CD4-positive, alpha-beta T cell (primary cell): Measurements from ENCODE around the gene TTC27. TPM values are rescaled to one million over a fixed set of nuclear protein-coding genes. Genes with fewer than 3 reads are reported as not detected.

Source experiments
- ATAC-seq: fragments of 200-7000 bp; cut with Tn5 transposase; one replicate; pipeline ENCODE4 v1.10.0; 2022; ENCODE audit warnings: mild to moderate bottlenecking; ENCODE audit not compliant: poor library complexity
- CTCF ChIA-PET: fragments of 350-600 bp; sonication (Branson Sonifier 250); formaldehyde crosslinking; loops from one replicate; lab custom pipeline; 2021; ENCODE audit warnings: antibody characterized with exemption, inconsistent platforms; lab: Charles Lee
- POLR2A ChIA-PET: fragments of 350-600 bp; sonication (Branson Sonifier 250); formaldehyde crosslinking; loops from one replicate; lab custom pipeline; 2021; ENCODE audit warnings: antibody characterized with exemption, inconsistent platforms; lab: Charles Lee
- DNase-seq, 14 experiments: peaks; one replicate each; pipeline ENCODE4 v3.0.0-alpha.2; 2013 to 2020; ENCODE audit warnings: mixed read lengths in 2 of 14
- H3K27ac ChIP-seq, 2 donors: one replicate each; pipeline versions ENCODE4 v1.5.1 to v1.7.0; 2013; ENCODE audit warnings: low read length in 2 of 2, low read depth in 1 of 2, mild to moderate bottlenecking in 1 of 2
- H3K27me3 ChIP-seq, 2 experiments: 1 replicate in 1 of 2; 2 replicates in 1 of 2; pipeline versions ENCODE4 v1.6.1 to v1.7.0; 2013; ENCODE audit warnings: low read length in 2 of 2, control low read depth in 1 of 2, mild to moderate bottlenecking in 1 of 2, moderate library complexity in 1 of 2; ENCODE audit not compliant: insufficient read depth in 2 of 2, control insufficient read depth in 1 of 2
- H3K36me3 ChIP-seq: one replicate; pipeline ENCODE4 v1.6.1; 2013; ENCODE audit warnings: low read length, control low read depth; ENCODE audit not compliant: insufficient read depth
- H3K4me1 ChIP-seq: one replicate; pipeline ENCODE4 v1.6.1; 2013; ENCODE audit warnings: low read length, control low read depth; ENCODE audit not compliant: insufficient read depth
- H3K4me3 ChIP-seq: one replicate; pipeline ENCODE4 v1.5.1; 2013; ENCODE audit warnings: mild to moderate bottlenecking, low read length, moderate library complexity
- H3K9me3 ChIP-seq, 2 experiments: 1 replicate in 1 of 2; 2 replicates in 1 of 2; pipeline versions ENCODE4 v1.6.1 to v1.7.0; 2013; ENCODE audit warnings: low read length in 2 of 2, mild to moderate bottlenecking in 2 of 2, control low read depth in 1 of 2, moderate library complexity in 1 of 2; ENCODE audit not compliant: control insufficient read depth in 1 of 2, insufficient read depth in 1 of 2
- H3K27ac Mint-ChIP-seq: one replicate; pipeline ENCODE4 v1.8.0; 2020; ENCODE audit warnings: mixed read lengths
- H3K27me3 Mint-ChIP-seq: one replicate; pipeline ENCODE4 v1.8.0; 2021; ENCODE audit warnings: mixed read lengths
- H3K36me3 Mint-ChIP-seq: one replicate; pipeline ENCODE4 v1.8.0; 2021; ENCODE audit warnings: low read depth, mixed read lengths
- H3K4me1 Mint-ChIP-seq: one replicate; pipeline ENCODE4 v1.8.0; 2021; ENCODE audit warnings: low read depth, mixed read lengths
- H3K4me3 Mint-ChIP-seq: one replicate; pipeline ENCODE4 v1.8.0; 2020; ENCODE audit warnings: mild to moderate bottlenecking, mixed read lengths
- H3K9me3 Mint-ChIP-seq: one replicate; pipeline ENCODE4 v1.8.0; 2020; ENCODE audit warnings: mixed read lengths
- intact Hi-C, 2 experiments: fragments of 100-400 bp; cut with DNase I in 1 of 2; cut with micrococcal nuclease in 1 of 2; formaldehyde crosslinking; loops; one replicate each; pipeline versions ENCODE4 v1.15.1 to v1.9.0; 2023 to 2025; cut with DNase I, micrococcal nuclease
- total RNA-seq, 174 experiments: library from RNA in 2 of 174; stranded (reverse) in 2 of 174; gene quantifications; one replicate each; pipeline ENCODE4 v1.2.3 and lab custom pipeline; 2021 to 2026
- TF ChIP-seq, protein P1 (sequence below): fragments of 200-600 bp; IDR thresholded peaks from one replicate; pipeline ENCODE4 v1.8.0; 2022; ENCODE audit warnings: antibody characterized with exemption, mild to moderate bottlenecking

TTC27 gene
- total RNA-seq, 2 experiments from 2014 or later, result 11.6 to 17.6 TPM

- H3K27me3 Mint-ChIP-seq, result no peaks in the 10 kb centered on the region
- no peaks in the 10 kb centered on the region for H3K9me3 ChIP-seq
- H3K27me3 ChIP-seq, result no peaks in the 10 kb centered on the region
- no peak overlapping the region for H3K4me3 ChIP-seq
- peaks cover 56% of the 10 kb centered on the region for H3K36me3 ChIP-seq
- no peak for DNase-seq
- ChIA-PET CTCF (interaction anchor here (0.5 kb wide), 1 partner anchor 187 kb away, joined by 3 read pairs; no protein-coding TSS in a partner anchor), POLR2A (no interaction called here)
- H3K9me3 Mint-ChIP-seq, result no peaks in the 10 kb centered on the region
- peaks cover 75% of the 10 kb centered on the region for H3K36me3 Mint-ChIP-seq
- TF ChIP-seq, protein P1, sequence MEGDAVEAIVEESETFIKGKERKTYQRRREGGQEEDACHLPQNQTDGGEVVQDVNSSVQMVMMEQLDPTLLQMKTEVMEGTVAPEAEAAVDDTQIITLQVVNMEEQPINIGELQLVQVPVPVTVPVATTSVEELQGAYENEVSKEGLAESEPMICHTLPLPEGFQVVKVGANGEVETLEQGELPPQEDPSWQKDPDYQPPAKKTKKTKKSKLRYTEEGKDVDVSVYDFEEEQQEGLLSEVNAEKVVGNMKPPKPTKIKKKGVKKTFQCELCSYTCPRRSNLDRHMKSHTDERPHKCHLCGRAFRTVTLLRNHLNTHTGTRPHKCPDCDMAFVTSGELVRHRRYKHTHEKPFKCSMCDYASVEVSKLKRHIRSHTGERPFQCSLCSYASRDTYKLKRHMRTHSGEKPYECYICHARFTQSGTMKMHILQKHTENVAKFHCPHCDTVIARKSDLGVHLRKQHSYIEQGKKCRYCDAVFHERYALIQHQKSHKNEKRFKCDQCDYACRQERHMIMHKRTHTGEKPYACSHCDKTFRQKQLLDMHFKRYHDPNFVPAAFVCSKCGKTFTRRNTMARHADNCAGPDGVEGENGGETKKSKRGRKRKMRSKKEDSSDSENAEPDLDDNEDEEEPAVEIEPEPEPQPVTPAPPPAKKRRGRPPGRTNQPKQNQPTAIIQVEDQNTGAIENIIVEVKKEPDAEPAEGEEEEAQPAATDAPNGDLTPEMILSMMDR, result no peak
- ATAC-seq, result no peak
- H3K4me1 ChIP-seq, result no peaks in the 10 kb centered on the region
- no peaks in the 10 kb centered on the region for H3K4me1 Mint-ChIP-seq
- peak overlapping the region; percentile 49 for H3K27ac Mint-ChIP-seq
- intact Hi-C loops, result no loop called here
- H3K4me3 Mint-ChIP-seq, result no peak overlapping the region
- no peak overlapping the region for H3K27ac ChIP-seq
Measured at GRCh38 chr2:32617599-32618189, 10.2 kb upstream of the TTC27 start.

GRCh38 chr2:32622570-32623310, 5.1 kb upstream of the TTC27 start:
- peak overlapping the region; percentile 42 for H3K27ac Mint-ChIP-seq
- Histone ChIP-seq H3K4me1 (peaks cover 7% of the 10 kb centered on the region), H3K27me3 (no peaks in the 10 kb centered on the region), H3K4me3 (no peak overlapping the region), H3K9me3 (no peaks in the 10 kb centered on the region), H3K36me3 (peaks cover 22% of the 10 kb centered on the region), H3K27ac (no peak overlapping the region)
- H3K27me3 Mint-ChIP-seq, result no peaks in the 10 kb centered on the region
- peaks cover 8% of the 10 kb centered on the region for H3K4me1 Mint-ChIP-seq
- H3K4me3 Mint-ChIP-seq, result no peak overlapping the region
- H3K36me3 Mint-ChIP-seq, result peaks cover 35% of the 10 kb centered on the region
- intact Hi-C loops, result no loop called here
- TF ChIP-seq, protein P1, result no peak
- ChIA-PET POLR2A (no interaction called here), CTCF (interaction anchor here (0.7 kb wide), 1 partner anchor 160 kb away, joined by 3 read pairs; no protein-coding TSS in a partner anchor)
- ATAC-seq, result no peak
- H3K9me3 Mint-ChIP-seq, result no peaks in the 10 kb centered on the region
- DNase-seq, result no peak

DNA sequence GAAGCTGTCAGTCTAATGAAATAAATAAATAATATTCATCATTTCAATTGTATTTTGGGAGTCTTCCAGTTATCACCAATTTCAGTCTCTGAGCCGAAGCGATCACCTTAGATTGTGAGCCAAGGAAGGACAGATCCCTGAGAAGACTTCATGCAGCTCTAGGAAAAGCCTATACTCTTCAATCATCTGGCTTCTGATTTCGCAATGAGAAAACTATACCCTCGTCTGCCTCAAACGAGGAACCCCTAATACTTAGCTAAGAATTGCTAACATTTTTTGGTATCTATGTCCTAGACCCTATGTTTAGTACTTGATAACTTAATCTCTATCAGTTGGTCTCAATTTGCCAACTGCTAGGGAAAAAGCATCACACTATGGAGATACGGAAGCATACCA, 4.5 kb upstream of the TTC27 start:
- H3K9me3 ChIP-seq, result no peaks in the 10 kb centered on the region
- no peak overlapping the region for H3K27ac ChIP-seq
- POLR2A ChIA-PET, result no interaction called here
- Mint-ChIP-seq H3K4me3 (no peak overlapping the region), H3K36me3 (peaks cover 37% of the 10 kb centered on the region), H3K4me1 (peaks cover 14% of the 10 kb centered on the region), H3K9me3 (no peaks in the 10 kb centered on the region), H3K27me3 (no peaks in the 10 kb centered on the region), H3K27ac (no peak overlapping the region)
- H3K4me1 ChIP-seq, result peaks cover 10% of the 10 kb centered on the region
- CTCF ChIA-PET, result interaction anchor here (0.7 kb wide), 1 partner anchor 159 kb away, joined by 3 read pairs; no protein-coding TSS in a partner anchor
- no peak for DNase-seq
- TF ChIP-seq, protein P1, result no peak
- H3K27me3 ChIP-seq, result no peaks in the 10 kb centered on the region
- intact Hi-C loops, result no loop called here
- no peak overlapping the region for H3K4me3 ChIP-seq
- H3K36me3 ChIP-seq, result peaks cover 20% of the 10 kb centered on the region
- no peak for ATAC-seq
